SK-N-MC (cell line): ENCODE measurements around the gene PDE9A.

Experiments
- EZH2 ChIP-seq: fragments of 200-600 bp; sonication (generic); IDR thresholded peaks from one replicate; pipeline ENCODE4 v1.6.1; 2017; ENCODE audit warnings: antibody characterized with exemption
- FOXP2 ChIP-seq: optimal IDR thresholded peaks from 2 replicates; pipeline ENCODE3; 2011; ENCODE audit warnings: mild to moderate bottlenecking, moderate library complexity; ENCODE audit not compliant: insufficient read depth; ENCODE audit errors: extremely low read length, control extremely low read depth
- POLR2AphosphoS5 ChIP-seq: IDR thresholded peaks from 2 replicates; pipeline ENCODE4 v1.6.1; 2012; ENCODE audit warnings: mild to moderate bottlenecking, low read depth, low read length, borderline replicate concordance

- no peak for TF ChIP-seq EZH2
- TF ChIP-seq POLR2AphosphoS5, result no peak
- no peak for TF ChIP-seq FOXP2
Observed at GRCh38 chr21:42757422-42757821, 104.0 kb downstream of the PDE9A start.
